NCI-H510A treated with DMSO at 0.1 percent for 48 hours (cell line): ENCODE results near the gene DACT3.
A peak's percentile ranks its signal among the peaks of the same experiment; 100 is the strongest.

Experiments used
- DNase-seq: peaks from one replicate; lab custom pipeline; 2025; lab: John Stamatoyannopoulos, UW

DACT3 gene

DNA sequence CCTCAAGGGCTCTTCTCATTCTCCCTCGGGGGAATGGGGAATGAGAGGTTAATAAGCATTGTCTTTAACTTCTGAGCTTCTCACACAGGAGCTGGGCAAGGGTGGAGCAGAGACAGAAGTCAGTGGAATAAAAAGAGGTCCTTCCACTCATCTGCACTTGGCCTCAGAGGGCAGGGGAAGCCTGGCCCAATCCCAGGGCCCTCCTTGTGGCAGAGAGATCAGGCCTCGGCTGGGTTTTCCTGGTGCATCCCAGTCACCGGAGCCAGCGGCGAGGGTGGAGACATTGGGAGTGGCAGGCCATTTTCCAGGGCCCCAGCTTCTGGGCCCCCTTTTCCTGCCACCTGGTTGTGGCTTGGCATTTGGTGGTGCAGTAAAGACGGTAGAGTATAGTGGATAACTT is 49.2 kb downstream of the DACT3 start:
- DNase-seq, result no peak

DNA sequence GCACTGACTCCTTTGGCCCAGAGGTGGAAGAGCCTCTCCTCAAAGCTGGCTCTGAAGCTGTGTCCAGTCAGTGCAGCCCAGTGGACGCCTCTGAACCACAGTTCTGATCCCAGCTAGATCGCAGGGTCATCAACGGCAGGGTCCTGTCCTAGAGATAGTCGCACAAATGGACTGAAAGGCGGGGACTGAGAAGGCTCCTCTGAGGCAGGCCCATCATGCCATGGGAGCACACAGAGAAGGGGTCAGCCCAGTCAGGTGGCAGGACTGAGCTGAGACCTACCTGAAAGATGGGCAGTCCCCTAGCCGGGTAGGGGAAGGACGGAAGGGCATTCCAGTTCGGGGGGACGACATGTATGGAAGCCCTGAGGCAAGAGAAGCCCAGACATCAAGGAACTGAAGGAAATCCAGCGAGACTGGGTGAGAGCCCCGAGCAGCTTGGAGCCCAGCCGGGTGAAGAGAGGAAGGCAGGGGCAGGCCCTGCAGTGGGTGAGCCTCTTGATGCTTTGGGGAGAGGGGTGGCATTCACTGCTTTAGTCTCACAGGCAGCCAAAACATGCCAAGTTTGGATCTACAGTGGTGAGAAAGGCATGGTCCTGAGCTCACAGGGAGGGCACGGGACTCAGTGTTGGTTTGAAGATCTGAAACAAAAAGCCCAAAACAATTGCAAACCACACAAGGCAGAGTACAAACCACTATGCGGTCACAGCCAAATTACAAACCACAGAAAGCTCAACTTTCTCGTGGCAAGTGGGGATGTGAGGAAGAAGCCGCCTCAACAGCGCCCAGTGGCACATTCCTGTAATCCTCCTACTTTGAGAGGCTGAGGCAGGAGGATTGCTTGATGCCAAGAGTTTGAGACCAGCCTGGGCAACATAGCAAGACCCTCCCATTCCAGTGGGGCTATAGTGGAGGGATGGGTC is 49.9 kb downstream of the DACT3 start:
- no peak for DNase-seq

DNA sequence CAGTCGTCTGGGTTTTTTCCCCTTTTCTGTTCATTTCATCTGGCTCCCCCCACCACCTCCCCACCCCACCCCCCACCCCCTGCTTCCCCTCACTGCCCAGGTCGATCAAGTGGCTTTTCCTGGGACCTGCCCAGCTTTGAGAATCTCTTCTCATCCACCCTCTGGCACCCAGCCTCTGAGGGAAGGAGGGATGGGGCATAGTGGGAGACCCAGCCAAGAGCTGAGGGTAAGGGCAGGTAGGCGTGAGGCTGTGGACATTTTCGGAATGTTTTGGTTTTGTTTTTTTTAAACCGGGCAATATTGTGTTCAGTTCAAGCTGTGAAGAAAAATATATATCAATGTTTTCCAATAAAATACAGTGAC is 50.6 kb downstream of the DACT3 start:
- DNase-seq, result no peak

DNA sequence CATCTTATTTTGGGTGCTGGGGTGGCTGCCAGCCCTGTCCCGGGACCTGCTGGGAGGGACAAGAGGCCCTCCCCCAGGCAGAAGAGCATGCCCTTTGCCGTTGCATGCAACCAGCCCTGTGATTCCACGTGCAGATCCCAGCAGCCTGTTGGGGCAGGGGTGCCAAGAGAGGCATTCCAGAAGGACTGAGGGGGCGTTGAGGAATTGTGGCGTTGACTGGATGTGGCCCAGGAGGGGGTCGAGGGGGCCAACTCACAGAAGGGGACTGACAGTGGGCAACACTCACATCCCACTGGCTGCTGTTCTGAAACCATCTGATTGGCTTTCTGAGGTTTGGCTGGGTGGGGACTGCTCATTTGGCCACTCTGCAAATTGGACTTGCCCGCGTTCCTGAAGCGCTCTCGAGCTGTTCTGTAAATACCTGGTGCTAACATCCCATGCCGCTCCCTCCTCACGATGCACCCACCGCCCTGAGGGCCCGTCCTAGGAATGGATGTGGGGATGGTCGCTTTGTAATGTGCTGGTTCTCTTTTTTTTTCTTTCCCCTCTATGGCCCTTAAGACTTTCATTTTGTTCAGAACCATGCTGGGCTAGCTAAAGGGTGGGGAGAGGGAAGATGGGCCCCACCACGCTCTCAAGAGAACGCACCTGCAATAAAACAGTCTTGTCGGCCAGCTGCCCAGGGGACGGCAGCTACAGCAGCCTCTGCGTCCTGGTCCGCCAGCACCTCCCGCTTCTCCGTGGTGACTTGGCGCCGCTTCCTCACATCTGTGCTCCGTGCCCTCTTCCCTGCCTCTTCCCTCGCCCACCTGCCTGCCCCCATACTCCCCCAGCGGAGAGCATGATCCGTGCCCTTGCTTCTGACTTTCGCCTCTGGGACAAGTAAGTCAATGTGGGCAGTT is 51.2 kb downstream of the DACT3 start:
- DNase-seq, result no peak

DNA sequence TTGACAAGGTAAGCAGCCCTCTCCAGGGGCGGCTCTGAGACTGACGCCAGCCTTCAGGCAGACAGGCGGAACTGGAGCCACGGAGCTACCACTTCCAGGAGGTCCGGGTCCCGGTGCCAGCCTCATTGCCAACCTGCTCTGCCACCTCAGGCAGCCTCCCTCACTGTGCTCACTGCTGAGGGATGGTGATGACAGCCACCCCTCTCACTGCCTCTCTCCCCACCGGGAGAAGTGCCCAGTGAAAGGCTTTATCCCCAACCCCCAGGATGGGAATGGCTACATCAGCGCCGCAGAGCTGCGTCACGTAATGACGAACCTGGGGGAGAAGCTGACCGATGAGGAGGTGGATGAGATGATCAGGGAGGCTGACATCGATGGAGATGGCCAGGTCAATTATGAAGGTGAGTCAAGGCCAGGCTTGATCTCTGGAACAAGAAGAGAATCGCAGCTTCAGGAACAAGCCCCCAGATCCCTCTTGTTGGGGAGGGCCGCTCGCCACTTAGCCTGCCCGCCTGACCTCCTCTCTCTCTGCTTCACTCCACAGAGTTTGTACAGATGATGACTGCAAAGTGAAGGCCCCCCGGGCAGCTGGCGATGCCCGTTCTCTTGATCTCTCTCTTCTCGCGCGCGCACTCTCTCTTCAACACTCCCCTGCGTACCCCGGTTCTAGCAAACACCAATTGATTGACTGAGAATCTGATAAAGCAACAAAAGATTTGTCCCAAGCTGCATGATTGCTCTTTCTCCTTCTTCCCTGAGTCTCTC is 52.2 kb downstream of the DACT3 start:
- DNase-seq, result no peak

DNA sequence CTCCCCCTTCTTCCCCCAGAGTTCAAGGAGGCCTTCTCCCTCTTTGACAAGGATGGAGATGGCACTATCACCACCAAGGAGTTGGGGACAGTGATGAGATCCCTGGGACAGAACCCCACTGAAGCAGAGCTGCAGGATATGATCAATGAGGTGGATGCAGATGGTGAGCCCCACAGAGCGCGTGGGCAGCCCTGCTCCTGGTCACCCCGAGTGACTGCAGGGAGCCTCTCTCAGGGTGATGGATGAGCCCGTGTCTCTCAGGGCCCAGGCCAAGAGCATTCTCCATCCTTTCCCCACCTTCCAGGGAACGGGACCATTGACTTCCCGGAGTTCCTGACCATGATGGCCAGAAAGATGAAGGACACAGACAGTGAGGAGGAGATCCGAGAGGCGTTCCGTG is 52.8 kb downstream of the DACT3 start:
- no peak for DNase-seq

DNA sequence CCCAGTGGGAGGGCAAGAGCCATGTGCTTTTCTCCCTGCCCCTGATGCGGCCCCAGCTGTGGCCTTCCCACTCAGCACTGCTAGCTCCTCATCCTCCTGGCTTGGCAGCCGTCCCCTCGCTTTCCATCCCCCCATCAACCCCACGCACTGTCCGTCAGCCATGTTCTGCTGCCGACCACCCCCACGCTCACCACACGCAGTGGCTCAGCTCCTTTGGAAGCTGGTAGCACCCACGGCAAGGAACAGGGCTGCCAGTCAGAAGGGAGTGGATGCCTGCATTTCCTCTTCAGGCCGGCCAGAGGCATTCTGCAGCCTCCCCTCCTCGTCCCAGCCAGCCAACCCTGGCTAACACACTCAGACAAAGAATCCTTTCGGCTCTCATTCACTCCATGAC is 53.5 kb downstream of the DACT3 start:
- peak; percentile 20 for DNase-seq

DNA sequence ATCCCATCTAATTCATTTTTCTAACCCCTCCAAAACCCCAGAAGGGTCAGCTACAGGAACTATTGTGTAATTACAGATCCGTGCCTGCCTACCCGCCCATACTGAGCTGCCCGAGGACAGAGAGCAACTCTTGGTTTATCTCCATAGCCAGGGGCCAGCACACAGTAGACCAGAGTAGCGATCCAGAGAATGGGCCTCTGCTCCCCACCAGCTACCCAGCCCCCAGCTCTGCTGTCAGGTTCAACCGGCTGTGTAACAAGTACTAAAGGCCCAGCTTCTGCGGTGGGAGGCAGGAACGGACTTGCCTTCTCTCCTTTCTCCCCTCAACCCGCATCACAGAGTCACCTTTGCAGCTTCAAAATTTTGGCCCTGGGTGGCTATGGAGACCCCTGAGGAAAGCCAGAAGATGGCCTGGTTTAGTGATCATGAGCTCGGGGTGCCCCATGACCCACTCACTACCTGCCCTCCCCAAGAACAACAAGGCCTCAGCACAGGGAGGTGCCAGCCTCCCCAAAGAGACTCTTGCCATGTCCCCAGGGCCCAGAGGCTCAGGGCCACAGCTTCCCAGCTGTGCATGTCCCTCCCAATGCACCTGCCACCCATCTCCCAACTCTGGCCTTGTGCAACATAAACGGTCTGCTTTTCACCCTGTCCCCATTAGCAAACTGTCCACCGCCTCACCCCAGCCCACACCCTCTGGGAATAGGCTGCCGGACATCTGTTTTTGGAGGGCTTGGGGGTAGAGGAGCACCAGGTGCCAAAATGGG is 54.1 kb downstream of the DACT3 start:
- DNase-seq, result no peak

DNA sequence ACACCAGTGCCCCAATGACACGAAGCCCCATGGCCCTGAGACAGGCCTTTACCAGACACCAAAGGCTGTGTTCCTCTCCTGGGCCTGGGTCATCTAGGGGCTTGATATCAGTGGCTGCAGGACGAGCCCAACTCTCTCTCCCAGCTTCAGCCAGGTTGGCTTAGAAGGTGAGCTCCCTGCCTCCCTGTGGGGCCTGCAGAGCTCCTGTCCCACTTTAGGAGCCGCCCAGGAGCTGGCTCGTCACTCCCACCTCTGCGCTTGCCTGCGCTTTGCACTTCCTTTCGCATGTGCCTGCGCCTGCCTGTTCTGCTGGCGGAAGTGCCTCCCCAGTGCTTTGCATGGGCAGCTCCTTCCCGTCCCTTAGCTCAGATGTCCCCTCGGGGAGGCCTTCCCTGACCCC is 55.0 kb downstream of the DACT3 start:
- no peak for DNase-seq

DNA sequence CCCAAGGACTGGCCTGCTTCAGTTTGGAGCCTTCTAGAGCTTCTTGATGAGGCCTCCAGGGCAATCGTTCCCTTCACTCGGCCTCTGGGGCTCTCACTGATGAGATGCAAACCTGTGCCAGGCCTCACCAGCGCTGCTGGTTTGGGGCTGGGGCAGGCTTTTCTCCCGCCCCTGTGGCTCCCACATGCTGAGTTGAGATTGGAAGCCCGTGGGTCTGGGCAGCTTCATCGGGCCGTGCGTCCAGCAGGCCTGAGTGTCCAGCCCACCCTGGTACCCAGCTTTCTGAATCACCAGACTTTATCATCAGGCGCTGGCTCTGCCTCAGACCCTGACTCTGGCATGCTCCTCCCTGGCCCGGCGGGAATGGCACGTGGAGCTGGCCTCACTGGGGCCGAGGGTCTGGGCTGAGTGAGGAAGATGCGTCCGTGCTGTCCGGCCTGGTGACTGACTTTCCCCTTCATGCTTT is 55.6 kb downstream of the DACT3 start:
- DNase-seq, result no peak

DNA sequence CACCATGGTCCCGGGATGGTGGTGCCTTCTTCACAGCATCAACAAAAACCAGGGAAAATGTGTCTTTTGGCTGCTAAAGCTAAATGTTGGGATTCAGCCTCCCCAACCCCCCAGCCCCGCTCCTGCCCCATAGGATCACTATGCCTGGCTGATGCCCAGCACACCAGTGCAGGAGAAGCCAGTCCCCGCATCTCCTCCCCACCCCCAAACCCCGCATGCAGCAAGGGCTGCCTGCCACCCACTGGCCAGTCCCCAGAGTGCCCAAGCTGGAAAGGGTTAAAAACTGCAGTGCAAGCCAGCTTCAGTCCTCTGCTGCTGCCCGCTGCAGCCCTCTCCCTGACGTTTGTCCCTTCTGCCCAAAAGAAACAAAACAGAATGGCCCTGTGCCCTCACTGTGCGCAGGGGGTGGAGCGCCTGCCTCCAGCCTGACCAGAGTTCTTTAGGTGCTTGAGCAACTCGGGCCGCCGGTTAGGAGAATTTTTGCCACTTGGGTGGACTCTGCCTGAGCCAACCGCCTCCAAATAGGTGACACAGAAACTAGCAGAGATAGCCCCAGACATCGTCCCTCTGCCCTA is 56.1 kb downstream of the DACT3 start:
- DNase-seq, result no peak

DNA sequence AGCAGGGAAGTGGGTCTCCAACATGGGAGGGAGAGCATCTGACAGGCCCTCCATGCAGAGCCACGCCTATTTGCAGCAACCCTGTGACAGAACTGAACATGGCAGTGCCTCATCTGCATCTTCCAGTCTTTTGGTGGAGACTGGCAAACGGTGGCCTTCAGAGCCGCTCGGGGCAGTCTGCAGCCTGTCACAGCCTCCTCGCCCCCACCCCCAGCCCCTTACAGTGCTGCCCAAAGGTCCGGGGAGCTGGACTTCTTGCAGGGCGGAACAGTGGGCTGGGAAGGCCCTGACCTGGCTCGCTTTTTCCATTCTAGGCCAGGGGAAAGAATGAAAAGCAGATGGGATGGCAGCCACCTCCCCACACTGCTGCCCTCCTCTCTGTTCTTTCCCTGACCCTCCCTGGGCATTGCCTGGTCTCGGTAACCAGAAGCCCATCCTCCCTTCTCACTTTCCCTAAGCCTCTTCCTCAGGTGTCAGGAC is 57.2 kb downstream of the DACT3 start:
- DNase-seq, result no peak

DNA sequence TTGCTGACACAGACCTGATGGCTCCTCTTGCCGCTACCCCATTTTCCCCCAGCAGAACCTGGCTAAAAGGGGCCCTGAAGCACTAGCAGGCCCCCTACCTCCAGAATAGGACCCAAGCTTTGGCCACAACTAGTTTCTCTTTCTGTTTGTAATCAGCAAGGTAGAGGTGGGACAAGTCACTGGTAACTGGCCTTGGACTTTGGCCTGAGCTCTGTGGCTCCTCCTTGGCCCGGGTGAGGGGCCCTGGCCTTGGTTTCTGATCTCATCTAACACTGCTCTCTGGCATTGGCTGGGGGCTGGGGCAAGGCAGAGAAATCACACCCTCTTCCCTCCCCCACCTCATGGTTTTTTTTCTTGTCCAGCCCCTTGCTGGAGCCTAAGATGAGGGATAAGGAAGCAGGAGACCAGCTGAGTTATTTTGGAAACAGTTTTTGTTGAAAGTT is 57.8 kb downstream of the DACT3 start:
- DNase-seq, result no peak

DNA sequence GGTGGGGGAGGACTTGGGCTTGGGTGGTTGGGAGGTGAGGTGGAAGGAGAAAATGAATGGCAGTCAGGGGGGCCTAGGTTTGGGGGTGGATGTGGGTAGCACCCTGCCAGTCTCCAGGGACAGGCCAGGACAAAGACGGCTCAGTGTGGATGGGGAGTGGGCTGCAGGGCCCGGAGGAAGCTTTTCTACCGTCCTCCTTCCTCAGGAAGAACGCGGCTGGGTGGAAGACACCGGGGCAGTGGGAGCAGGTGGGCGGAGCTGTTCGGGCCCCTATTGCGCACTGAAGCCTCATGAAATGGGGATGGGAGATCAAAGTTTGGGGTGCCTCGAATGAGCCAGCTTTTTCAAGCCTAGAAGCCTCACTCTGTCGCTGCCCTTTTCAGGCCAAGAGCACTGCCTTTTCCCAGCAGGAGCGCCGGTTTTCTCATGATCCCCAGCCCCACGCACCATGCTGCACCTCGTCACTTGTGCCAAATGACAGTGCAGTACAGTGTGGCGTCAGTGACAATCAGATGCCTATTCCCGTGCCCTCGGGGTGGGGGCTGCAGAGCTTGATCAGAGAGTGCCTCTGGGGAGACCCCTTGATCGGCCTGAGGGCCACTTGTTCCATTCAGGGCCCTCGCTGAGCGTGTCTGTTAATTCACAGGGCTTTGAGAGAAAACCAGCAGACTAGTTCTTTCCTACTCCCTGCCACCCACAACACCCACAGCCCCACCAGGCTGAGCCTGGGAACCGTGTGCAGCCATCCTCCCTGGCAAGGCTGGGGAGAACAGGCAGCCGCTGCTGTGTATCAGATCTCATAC is 58.4 kb downstream of the DACT3 start:
- no peak for DNase-seq

DNA sequence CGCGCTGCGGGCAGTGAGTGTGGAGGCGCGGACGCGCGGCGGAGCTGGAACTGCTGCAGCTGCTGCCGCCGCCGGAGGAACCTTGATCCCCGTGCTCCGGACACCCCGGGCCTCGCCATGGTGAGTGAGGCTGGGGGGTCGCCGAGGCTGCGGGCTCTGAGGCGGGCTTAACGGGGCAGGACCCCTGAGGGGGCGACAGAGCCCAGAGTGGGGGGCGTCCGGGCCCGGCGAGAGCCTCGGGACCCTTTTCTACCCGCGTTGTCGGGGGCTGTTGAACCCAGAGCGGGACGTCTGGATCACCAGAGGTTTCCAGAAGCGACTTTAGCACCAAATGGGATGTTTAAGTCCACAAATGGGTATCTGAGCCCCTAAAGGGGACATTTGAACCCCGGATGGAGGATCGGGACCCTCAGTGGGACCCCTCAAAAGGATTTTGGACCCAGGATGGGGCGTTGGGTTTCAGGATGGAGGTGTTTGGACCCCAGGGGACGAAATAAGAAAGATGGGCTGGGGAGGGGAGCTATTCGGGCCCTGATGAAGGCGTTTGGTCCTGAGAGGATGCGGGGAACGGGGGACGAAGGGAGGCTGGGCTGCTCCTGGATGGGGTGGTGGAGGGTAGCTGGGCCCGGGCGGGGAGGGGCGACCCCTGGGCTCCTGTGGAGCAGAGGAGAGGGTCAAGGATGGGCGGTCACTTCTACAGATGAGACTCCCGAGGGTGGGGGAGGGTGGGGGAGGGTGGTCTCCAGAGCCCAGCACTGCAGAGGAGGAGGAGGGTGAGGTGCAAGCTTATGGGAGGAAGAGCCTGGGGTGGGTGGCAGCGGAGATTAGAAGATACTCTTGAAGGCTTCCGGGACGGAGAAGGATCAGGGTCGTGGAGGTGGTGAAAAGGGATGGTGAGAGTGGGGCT is 59.4 kb downstream of the DACT3 start, which contains the start of gene CALM3:
Gene CALM3 (plus strand): TSS at position 13 of the 907 bp plus-strand sequence. CDS start 105 bp downstream, at position 118.
- peak; percentile 29 for DNase-seq

DNA sequence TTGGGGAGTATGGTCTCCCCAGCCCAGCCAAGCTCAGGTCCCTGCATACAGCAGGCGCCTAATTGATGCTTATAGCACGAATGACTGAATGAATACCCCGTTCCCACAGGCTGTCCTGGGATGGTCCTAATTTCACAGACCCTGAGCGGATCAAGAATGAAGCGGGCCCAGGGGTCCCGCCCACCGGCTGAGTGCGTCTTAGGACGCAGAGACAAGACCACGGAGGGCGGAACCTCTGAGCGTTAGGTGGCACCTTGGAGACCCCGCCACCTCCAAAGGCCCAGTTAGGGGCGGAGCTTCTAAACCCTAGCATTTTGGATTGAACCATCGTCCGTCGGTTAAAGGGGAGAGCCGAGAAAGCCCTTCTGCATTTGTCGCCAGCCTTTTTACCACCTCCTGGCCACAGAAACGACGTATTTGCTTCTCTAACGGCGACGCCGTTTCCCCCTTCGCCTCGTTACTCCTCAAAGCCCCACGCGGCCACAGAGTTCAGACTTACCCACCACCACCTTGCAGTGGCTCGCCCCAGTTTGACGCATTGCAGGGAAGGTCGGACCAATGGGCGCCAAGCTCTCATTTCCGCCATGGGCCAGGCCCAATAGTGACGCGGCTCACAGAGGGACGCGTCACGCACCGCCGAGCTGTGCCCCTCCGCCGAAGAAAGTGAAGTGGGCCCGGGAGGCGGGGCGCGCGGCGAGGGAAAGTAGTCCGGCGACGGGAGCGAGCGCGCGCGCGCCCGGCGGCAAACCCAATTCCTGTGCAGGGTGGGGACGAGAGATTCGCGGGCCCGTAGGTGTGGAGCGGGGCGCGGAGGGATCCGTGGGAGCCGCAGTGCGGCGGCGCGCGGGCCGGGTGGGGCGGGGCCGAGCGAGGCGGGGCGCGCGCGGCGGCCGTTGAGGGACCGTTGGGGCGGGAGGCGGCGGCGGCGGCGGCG is 60.3 kb downstream of the DACT3 start:
- DNase-seq, result peak; percentile 92

DNA sequence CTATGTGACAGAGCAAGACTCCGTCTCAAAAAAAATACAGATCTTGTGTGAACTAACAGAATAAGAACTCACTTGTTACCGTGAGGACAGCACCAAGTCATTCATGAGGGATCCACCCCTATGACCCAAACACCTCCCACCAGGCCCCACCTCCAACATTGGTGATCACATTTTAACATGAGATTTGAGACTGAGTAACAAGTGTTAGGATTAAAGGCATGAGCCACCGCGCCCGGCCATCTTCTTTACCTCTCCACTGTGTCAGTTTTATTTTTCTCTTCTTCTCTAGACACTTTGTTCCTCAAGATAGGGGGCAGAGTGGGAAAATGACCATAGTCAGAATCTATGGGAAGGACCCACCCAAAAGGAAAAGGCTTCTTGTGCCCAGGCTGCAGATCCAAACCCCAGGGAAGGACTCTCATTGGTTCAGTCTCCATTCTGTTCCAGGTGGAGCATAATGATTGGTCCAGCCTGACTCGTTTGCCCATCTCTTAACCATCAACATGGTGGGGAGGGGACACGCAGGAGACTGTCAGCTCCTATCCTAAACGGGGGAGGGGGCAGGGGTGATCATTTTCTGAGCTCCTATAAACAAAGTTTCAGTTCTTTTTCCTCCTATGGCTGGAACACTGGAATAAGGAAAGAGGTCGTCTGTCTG is 61.1 kb downstream of the DACT3 start:
- DNase-seq, result no peak
